Smooth muscle cell of the brain vasculature (primary cell): ENCODE results near the gene CCNI.
"Not testable (repeated sequence)": the region's sequence is repeated elsewhere in the genome, so short reads cannot be mapped to it uniquely, and the experiment has no call there.

Experiments
- DNase-seq: peaks from one replicate; pipeline ENCODE4 v3.0.0-alpha.2; 2012; ENCODE audit warnings: low read depth, low spot score

Gene CCNI

DNA sequence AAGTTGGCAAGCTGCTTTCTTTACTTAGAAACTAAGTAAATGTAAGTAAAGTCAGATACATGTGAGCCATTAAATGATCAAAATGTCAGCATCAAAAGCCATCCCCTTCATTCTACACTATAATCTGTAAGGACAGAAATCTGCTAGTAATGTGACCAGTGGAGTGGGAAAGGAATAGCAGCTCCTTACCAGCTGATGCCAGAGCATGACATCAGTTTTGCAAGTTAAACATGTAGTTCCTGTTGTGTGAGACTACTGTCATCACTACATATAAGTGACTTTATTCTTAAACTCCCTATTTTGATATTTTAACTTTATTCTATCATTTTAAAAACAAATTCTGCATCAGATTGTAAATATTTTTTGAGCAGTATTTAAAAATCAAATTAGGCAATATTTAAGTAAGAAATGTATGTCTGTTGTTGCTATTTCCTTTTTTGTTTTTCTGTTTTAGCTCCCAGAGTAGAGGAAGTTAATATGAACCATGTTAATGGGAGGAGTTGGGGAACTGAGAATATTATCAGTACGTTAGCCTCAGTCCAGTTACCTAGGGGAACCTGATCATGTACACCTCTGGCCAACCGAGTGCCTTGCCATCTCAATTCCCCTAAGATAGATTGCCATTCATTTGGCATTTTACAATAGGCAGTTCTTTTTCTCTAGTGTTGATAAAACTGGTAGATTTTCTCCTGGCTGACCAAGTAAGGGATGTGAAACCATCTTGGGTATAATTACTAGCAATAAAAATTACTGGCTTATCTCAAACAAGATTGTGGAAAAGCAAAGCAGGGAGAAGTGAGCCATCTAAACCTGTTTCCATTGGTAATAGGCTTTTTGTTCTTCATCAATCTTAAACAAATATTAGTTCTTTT lies 34.7 kb downstream of the CCNI start:
- no peak for DNase-seq

GRCh38 chr4:77040270-77040669 lies 35.5 kb downstream of the CCNI start:
- DNase-seq, result no peak

DNA sequence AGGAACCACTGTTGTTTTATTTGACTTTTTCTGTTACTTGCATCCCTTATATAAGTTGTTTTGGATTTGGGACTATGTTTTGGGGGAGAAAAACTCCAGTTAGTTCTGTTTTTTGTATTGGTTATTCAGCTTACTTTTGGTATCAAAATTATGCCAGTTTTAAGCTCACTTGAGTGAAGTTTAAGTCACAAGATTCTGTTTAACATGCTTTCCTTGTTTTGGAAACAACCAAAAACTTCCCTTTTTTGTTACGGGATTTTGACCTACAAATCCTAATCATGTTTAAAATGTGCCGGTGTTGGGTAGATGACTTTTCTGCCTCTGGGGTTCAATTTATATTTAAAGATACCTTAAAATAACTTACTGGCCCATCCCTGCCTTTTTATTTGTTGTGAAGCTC lies 36.0 kb downstream of the CCNI start:
- no peak for DNase-seq

DNA sequence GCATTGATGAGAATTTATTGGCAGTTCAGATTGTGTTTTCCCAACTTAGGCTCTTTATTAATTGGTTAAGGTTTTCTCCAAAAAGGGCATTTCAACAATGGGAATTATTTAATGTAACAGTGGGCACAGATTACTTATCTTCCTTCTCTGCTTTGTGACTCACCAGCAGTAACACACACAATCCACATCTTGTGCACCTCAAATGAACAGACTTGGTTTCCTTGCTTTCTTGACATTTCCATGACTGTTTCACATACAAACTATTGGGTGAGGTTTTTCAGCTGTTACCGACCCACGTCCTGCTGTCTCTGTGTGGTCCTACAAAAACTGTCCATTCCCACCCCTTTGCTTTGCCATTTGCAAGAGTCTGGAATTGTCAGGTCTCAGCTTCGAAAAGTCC lies 38.1 kb downstream of the CCNI start:
- no peak for DNase-seq

DNA sequence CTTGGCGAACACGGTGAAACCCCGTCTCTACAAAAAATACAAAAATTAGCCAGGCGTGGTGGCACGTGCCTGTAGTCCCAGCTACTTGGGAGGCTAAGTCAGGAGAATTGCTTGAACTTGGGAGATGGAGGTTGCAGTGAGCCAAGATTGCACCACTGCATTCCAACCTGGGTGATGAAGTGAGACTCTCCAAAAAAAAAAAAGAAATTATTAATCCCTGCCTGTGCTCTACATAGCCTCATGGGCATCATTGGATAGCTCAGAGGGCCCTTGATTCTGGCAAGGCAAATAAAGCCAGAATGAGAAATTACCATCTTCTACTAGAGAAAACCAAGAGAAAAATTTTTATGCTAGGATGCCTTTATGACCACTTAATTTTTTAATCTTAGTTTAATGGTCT lies 38.6 kb downstream of the CCNI start:
- DNase-seq, result not testable (repeated sequence)

DNA sequence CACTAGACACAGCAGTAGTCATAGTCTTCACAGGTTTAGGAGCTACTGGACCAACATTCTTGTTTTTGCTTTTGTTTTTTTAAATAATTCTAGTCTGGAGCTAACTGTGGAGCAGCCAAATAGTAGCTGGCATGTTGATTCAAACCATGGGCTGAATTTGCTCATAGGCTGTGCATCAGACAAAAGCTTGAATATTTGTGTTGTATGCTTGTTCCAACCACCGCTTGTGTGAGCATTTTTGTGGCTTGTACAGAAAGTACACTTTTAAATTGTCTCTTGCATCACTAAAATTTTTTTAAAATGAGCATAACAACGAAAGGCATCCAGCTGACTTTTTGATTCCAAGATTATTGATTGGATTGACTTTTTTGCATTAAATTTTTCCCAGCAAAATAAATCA lies 39.6 kb downstream of the CCNI start:
- DNase-seq, result no peak

DNA sequence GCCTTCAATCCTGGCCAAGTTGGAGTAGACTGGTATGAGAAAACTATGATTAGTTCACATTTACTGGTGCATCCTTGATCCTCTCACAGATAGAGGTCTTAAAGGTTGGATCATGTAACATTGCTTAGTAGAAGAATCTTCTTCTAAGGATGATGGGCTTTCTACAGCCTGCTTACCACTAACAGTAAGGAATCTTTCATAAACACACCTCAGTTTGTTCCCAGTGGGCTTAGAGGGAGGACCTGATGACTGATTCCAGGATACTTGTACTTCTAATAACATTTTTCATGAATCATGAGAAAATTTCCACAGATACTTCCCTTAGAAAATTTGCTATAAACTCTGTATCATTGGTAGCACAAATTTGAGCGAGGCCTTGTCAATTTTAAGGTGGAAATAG lies 40.6 kb downstream of the CCNI start:
- no peak for DNase-seq

DNA sequence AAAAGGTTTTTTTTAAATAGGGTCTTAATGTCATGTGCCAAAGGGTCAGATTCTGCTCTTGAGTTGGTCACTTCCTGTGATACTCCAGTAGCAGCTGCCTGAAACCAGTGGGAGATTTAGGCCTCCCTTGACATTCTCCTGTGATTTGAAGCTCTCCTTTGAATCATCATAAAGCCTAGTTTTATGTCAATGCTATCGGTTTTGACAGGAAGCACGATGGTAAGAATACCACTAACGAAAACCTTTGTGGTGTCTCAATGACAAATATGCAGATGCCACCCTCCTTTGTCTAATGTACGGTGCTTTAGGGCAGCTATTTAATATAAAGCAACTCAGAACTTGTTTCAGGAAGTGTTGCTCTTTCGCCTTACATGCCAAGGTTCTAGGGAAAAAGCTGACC lies 44.2 kb downstream of the CCNI start:
- DNase-seq, result no peak

- DNase-seq, result not testable (repeated sequence)
Measured at GRCh38 chr4:77029757-77030156, 46.0 kb downstream of the CCNI start.

- DNase-seq, result no peak
Measured at GRCh38 chr4:77028246-77028645, 47.5 kb downstream of the CCNI start.

GRCh38 chr4:77026322-77026704 lies 49.5 kb downstream of the CCNI start:
- DNase-seq, result no peak

GRCh38 chr4:77025643-77026321 lies 50.0 kb downstream of the CCNI start:
- no peak for DNase-seq

- DNase-seq, result no peak
Measured at GRCh38 chr4:77023920-77024319, 51.9 kb downstream of the CCNI start.

GRCh38 chr4:77022560-77023179 lies 53.1 kb downstream of the CCNI start:
- no peak for DNase-seq

DNA sequence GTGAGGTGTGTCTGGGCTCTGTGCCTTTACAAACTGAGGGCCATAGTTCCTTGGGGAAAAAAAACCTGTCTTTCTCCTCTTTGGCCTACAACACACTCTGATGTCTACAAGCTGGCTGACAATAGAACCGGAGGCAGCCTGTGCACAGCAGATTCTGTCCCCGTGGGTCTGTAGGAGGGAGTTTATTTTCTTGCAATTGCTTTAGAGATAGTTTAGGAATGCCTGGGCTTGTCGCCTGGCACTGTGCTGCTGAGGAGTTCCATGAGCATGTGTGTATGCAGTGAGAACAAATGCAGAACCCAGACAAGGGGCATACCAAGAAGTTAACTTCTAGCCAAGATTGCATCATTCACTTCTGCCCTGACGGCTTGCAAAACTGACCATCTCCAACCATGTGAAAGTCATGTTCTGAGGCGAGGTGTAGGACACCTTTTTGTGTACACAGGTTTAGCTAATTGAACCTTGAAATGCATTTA lies 54.1 kb downstream of the CCNI start:
- no peak for DNase-seq

DNA sequence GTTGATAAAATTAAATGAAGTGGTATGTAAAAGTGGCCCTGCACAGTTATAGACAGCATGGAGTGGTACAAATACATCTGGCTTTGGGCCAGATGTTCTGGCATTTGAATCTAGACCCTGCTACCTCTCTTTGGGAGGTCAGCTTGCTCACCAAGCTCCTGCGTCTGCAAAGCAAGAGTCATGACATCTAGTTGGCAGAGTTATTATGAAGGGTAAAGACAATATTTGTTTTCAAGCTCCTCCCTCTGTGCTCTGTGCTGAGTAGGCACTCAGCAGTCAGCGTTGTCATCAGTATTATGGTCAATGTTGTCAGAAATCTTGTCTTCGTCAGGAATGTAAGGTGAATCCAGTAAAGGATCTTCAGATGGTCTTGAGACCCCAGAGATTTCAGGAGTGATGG lies 55.8 kb downstream of the CCNI start:
- no peak for DNase-seq

- DNase-seq, result no peak
Measured at GRCh38 chr4:77015390-77015789, 60.4 kb downstream of the CCNI start.

DNA sequence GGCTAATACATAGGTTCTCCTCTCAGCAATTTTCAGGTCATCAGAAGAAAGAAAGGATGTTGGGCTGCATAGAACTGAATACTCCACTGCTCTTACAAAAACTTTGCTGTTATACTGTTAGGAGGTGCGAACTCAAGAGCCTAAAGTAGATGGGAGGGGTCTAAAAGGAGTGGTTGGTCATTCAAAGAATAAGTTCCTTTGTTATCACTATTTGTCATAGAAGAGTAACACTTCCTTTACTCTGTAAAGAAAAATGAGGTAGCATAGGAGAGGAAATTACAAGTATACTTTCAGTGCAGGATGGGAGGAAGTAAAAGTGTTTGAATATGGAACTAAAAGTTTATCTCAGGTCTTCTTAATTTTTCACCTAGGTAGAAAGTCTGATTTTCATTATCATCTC lies 61.5 kb downstream of the CCNI start:
- DNase-seq, result no peak

DNA sequence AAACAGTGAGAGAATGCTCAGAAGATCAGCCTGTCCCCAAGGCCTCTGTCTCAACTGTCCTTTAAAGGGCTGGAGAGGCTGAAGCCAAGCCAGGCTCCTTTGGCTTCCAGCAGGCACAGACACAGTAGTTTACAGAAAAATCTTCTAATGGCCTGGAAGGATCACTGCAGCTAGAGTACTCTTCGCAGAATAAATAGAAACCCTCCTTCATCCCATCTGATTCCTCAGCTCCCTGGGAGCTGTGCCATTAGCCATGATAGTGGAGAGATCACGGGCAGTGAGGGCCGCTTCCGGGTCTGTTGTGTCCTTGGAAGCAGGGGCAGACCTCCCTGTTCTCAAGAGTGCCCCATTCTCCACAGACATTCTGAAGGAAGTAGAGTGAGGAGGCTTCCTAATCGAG lies 63.1 kb downstream of the CCNI start:
- DNase-seq, result no peak

DNA sequence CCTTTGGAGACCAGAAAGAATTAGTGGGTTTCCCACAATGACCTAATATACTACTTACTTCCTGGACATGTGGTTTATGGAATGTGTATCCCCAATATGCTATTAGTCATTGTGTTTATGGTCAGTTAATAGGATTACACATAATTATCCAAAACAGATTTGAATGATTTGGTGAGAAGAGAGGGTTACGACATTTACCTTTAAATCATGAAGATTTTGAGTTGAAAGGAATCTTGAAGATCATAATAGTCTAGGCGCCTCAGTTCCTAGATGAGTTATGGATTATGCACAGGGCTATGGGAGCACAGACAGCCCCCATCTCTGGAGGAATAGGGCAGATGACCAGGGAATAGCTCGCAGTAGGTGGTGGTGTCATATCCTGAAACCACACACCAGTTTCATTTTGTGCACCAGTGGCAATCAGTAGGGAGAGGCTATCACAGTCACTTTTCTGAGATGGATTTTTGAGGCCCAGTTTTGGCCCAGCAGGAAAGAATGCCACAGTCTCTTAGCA lies 64.9 kb downstream of the CCNI start:
- no peak for DNase-seq

- no peak for DNase-seq
Measured at GRCh38 chr4:77009511-77010115, 66.2 kb downstream of the CCNI start.
